Measurements from ENCODE around the gene TRAK1.

The TRAK1 gene

GRCh38 chr3:42127226-42127625, 36.1 kb downstream of the TRAK1 start:
- TF ChIP-seq, protein P1, sequence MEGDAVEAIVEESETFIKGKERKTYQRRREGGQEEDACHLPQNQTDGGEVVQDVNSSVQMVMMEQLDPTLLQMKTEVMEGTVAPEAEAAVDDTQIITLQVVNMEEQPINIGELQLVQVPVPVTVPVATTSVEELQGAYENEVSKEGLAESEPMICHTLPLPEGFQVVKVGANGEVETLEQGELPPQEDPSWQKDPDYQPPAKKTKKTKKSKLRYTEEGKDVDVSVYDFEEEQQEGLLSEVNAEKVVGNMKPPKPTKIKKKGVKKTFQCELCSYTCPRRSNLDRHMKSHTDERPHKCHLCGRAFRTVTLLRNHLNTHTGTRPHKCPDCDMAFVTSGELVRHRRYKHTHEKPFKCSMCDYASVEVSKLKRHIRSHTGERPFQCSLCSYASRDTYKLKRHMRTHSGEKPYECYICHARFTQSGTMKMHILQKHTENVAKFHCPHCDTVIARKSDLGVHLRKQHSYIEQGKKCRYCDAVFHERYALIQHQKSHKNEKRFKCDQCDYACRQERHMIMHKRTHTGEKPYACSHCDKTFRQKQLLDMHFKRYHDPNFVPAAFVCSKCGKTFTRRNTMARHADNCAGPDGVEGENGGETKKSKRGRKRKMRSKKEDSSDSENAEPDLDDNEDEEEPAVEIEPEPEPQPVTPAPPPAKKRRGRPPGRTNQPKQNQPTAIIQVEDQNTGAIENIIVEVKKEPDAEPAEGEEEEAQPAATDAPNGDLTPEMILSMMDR (IDR thresholded peaks at IDR 0.05; ENCODE audit: low read depth, low read length): no peak
- no peak overlapping the region for H3K4me3 ChIP-seq (ENCODE audit: low read depth, low read length)

DNA sequence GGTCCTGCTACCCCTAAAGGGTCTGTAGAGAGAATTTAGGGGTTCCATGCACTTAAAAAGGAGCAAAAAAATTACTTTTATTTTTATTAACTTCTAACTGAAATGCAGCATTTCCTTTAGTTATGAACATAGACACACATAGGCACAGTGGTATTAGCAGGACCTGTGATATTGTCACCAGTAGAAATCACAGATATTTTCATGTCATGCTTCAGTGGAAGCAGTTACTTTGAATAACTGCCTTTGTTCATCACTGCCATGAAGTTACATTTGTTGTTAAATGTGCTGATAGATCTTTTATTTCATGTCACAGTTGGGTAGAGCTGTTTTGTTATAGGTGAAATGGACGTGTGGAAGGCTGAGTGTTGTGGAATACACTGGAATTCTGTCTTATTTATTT, 37.4 kb downstream of the TRAK1 start:
- TF ChIP-seq, protein P1 (IDR thresholded peaks at IDR 0.05; ENCODE audit: low read depth, low read length): no peak
- H3K4me3 ChIP-seq (ENCODE audit: low read depth, low read length): no peak overlapping the region

DNA sequence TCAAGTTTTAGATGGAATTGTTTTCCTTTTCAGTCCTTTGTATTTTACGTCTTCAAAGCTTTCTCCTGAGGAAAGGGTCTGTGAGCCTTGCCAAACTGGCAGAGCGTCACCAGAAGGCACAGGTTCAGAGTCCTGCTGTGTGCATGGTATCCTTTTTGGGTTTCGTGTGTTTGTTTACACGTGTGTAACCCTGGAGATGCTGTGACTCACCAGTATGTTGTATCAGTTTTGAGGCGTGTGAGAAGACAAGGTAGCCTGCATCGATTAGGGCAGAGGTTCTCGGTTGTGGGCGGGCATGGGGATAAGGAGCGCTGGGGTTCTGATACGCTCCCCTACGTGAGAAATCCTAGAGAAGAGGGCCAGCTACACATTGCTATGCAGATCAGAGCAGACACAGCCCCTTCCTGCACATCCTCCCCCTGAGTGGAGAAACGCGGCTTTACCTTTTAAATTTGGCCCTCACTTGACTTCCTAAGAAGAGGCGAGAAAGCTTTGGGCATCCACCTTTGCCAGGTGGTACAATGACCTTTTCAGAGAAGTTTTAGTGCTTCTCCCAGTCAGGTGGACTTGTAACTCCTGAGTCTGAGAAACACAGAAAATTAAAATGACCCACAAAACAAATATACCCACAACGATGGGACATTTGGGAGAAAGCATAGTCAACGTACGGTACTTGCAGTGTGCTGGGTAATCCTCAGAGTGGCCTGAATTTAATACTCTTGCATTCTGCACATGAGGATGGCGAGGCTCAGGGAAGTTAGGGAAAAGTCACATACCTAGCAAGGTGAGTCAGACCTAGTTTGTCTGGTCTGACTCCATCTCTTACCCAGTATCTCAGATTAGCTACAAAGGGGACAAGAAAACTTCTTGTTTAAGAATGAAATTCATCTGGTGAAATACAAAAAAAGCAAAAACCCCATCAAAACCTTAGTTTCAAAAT, 38.1 kb downstream of the TRAK1 start:
- TF ChIP-seq, protein P1 (IDR thresholded peaks at IDR 0.05; ENCODE audit: low read depth, low read length): no peak
- H3K4me3 ChIP-seq (ENCODE audit: low read depth, low read length): no peak overlapping the region

GRCh38 chr3:42130007-42130328, 38.8 kb downstream of the TRAK1 start:
- no peak overlapping the region for H3K4me3 ChIP-seq (ENCODE audit: low read depth, low read length)
- TF ChIP-seq, protein P1 (IDR thresholded peaks at IDR 0.05; ENCODE audit: low read depth, low read length): no peak

- no peak overlapping the region for H3K4me3 ChIP-seq (ENCODE audit: low read depth, low read length)
- TF ChIP-seq, protein P1 (IDR thresholded peaks at IDR 0.05; ENCODE audit: low read depth, low read length): no peak
These were observed 39.3 kb downstream of the TRAK1 start for GRCh38 chr3:42130329-42131070.

DNA sequence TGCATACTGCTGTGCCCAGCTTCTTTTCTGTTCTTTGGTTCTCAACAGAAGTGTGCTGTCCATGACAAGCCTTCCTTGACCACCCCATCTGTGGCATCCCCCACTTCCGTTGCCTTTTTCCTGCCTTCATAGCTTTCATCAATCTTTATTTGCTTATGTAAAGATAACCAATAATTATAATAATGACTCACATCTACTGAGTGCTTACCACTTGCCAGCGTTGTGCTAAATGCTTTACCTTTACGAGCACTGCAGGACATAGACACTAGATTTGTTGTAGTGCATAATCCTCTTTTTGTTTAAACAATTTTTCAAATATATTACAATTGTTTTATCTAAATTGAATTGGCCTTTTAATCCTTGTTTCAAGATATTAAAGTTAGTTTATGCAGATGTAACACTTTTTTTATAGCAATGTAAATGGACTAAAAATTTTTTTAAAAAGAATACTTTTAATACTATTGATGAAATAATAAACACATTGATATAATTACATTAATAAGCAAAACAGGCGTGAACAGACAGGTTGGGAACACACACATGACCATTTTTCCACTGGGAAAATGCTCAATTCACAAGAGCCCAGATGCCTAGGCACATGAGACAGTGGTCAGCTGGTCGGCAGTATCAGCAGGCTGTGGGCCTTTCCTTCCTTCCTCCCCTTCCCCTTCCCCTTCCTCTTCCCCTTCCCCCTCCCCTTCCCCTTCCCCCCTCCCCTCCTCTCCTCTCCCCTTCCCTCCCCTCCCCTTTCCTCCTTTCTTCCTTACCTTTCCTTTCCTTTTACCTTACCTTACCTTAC, 42.5 kb downstream of the TRAK1 start:
- no peak overlapping the region for H3K4me3 ChIP-seq (ENCODE audit: low read depth, low read length)
- TF ChIP-seq, protein P1 (IDR thresholded peaks at IDR 0.05; ENCODE audit: low read depth, low read length): no peak

All from WI38 (cell line).